Activated naive CD4-positive, alpha-beta T cell treated with anti-CD3 and anti-CD28 coated beads for 36 hours (primary cell): ENCODE results near the gene KCNQ5. TPM values are rescaled to one million over a fixed set of nuclear protein-coding genes. Genes with fewer than 3 reads are reported as not detected.
"Not testable (repeated sequence)": the region's sequence is repeated elsewhere in the genome, so short reads cannot be mapped to it uniquely, and the experiment has no call there.

Source experiments
- CTCF ChIA-PET: fragments of 350-600 bp; sonication (Branson Sonifier 250); formaldehyde crosslinking; loops from one replicate; lab custom pipeline; 2021; ENCODE audit warnings: antibody characterized with exemption; lab: Charles Lee
- DNase-seq: peaks from one replicate; pipeline ENCODE4 v3.0.0-alpha.2; 2020
- H3K27ac Mint-ChIP-seq: one replicate; pipeline ENCODE4 v1.8.0; 2021; ENCODE audit warnings: mild to moderate bottlenecking, mixed read lengths
- H3K27me3 Mint-ChIP-seq: one replicate; pipeline ENCODE4 v1.8.0; 2021; ENCODE audit warnings: low read depth, mixed read lengths
- H3K36me3 Mint-ChIP-seq: one replicate; pipeline ENCODE4 v1.8.0; 2021; ENCODE audit warnings: low read depth, mixed read lengths
- H3K4me1 Mint-ChIP-seq: one replicate; pipeline ENCODE4 v1.8.0; 2021; ENCODE audit warnings: low read depth, mixed read lengths
- H3K4me3 Mint-ChIP-seq: one replicate; pipeline ENCODE4 v1.8.0; 2021; ENCODE audit warnings: mild to moderate bottlenecking, moderate library complexity, mixed read lengths
- H3K9me3 Mint-ChIP-seq: one replicate; pipeline ENCODE4 v1.8.0; 2021; ENCODE audit warnings: mixed read lengths
- intact Hi-C: fragments of 100-400 bp; cut with micrococcal nuclease; formaldehyde crosslinking; loops from one replicate; pipeline ENCODE4 v1.15.1; 2023
- total RNA-seq, 2 experiments: library from RNA; stranded (reverse); gene quantifications; one replicate each; pipeline ENCODE4 v1.2.3, GENCODE V29; 2021

Gene KCNQ5
- total RNA-seq, 2 experiments from 2014 or later: 11.8 to 12.0 TPM

- H3K27me3 Mint-ChIP-seq: no peaks in the 10 kb centered on the region
- no peaks in the 10 kb centered on the region for H3K9me3 Mint-ChIP-seq
- CTCF ChIA-PET: interaction anchor here (0.7 kb wide), 1 partner anchor 393 kb away, joined by 4 read pairs; no protein-coding TSS in a partner anchor
- H3K4me3 Mint-ChIP-seq: no peak overlapping the region
- no peak for DNase-seq
- peaks cover 7% of the 10 kb centered on the region for H3K4me1 Mint-ChIP-seq
- intact Hi-C loops: no loop called here
- peaks cover 2% of the 10 kb centered on the region for H3K36me3 Mint-ChIP-seq
- H3K27ac Mint-ChIP-seq: no peak overlapping the region
Observed at GRCh38 chr6:72864799-72865198, 242.9 kb downstream of the KCNQ5 start.

GRCh38 chr6:72865467-72865866 lies 243.6 kb downstream of the KCNQ5 start:
- H3K27me3 Mint-ChIP-seq: no peaks in the 10 kb centered on the region
- DNase-seq: no peak
- CTCF ChIA-PET: no interaction called here
- no peak overlapping the region for H3K4me3 Mint-ChIP-seq
- peaks cover 7% of the 10 kb centered on the region for H3K4me1 Mint-ChIP-seq
- no peaks in the 10 kb centered on the region for H3K9me3 Mint-ChIP-seq
- peaks cover 2% of the 10 kb centered on the region for H3K36me3 Mint-ChIP-seq
- intact Hi-C loops: no loop called here
- H3K27ac Mint-ChIP-seq: no peak overlapping the region

GRCh38 chr6:72869621-72870020 lies 247.8 kb downstream of the KCNQ5 start:
- H3K36me3 Mint-ChIP-seq: peaks cover 2% of the 10 kb centered on the region
- H3K27me3 Mint-ChIP-seq: no peaks in the 10 kb centered on the region
- H3K27ac Mint-ChIP-seq: no peak overlapping the region
- no peaks in the 10 kb centered on the region for H3K4me1 Mint-ChIP-seq
- intact Hi-C loops: no loop called here
- CTCF ChIA-PET: no interaction called here
- no peaks in the 10 kb centered on the region for H3K9me3 Mint-ChIP-seq
- H3K4me3 Mint-ChIP-seq: no peak overlapping the region
- no peak for DNase-seq

GRCh38 chr6:72873433-72873832 lies 251.6 kb downstream of the KCNQ5 start:
- no peaks in the 10 kb centered on the region for H3K27me3 Mint-ChIP-seq
- H3K9me3 Mint-ChIP-seq: no peaks in the 10 kb centered on the region
- H3K4me1 Mint-ChIP-seq: no peaks in the 10 kb centered on the region
- no peak overlapping the region for H3K27ac Mint-ChIP-seq
- no peaks in the 10 kb centered on the region for H3K36me3 Mint-ChIP-seq
- CTCF ChIA-PET: interaction anchor here (1.0 kb wide), 1 partner anchor 14 kb away, joined by 3 read pairs; no protein-coding TSS in a partner anchor
- intact Hi-C loops: no loop called here
- no peak overlapping the region for H3K4me3 Mint-ChIP-seq
- no peak for DNase-seq

GRCh38 chr6:72876256-72876655 lies 254.4 kb downstream of the KCNQ5 start:
- Mint-ChIP-seq H3K27me3 (no peaks in the 10 kb centered on the region), H3K27ac (no peak overlapping the region), H3K4me1 (no peaks in the 10 kb centered on the region), H3K4me3 (no peak overlapping the region), H3K36me3 (no peaks in the 10 kb centered on the region), H3K9me3 (no peaks in the 10 kb centered on the region)
- CTCF ChIA-PET: no interaction called here
- DNase-seq: no peak
- intact Hi-C loops: no loop called here

- Mint-ChIP-seq H3K4me3 (no peak overlapping the region), H3K27ac (no peak overlapping the region), H3K4me1 (no peaks in the 10 kb centered on the region), H3K36me3 (peaks cover 12% of the 10 kb centered on the region), H3K9me3 (peaks cover 15% of the 10 kb centered on the region), H3K27me3 (no peaks in the 10 kb centered on the region)
- DNase-seq: no peak
- intact Hi-C loops: no loop called here
- CTCF ChIA-PET: no interaction called here
Observed at GRCh38 chr6:72886170-72886569, 264.3 kb downstream of the KCNQ5 start.

- CTCF ChIA-PET: no interaction called here
- H3K27me3 Mint-ChIP-seq: no peaks in the 10 kb centered on the region
- intact Hi-C loops: no loop called here
- H3K4me3 Mint-ChIP-seq: no peak overlapping the region
- peaks cover 17% of the 10 kb centered on the region for H3K9me3 Mint-ChIP-seq
- H3K27ac Mint-ChIP-seq: no peak overlapping the region
- no peaks in the 10 kb centered on the region for H3K4me1 Mint-ChIP-seq
- DNase-seq: no peak
- H3K36me3 Mint-ChIP-seq: peaks cover 8% of the 10 kb centered on the region
Observed at GRCh38 chr6:72890233-72890632, 268.4 kb downstream of the KCNQ5 start.

GRCh38 chr6:72890671-72891070 lies 268.8 kb downstream of the KCNQ5 start:
- DNase-seq: no peak
- Mint-ChIP-seq H3K9me3 (peaks cover 15% of the 10 kb centered on the region), H3K4me1 (no peaks in the 10 kb centered on the region), H3K36me3 (peaks cover 5% of the 10 kb centered on the region), H3K4me3 (no peak overlapping the region), H3K27me3 (no peaks in the 10 kb centered on the region), H3K27ac (no peak overlapping the region)
- CTCF ChIA-PET: no interaction called here
- intact Hi-C loops: no loop called here

- CTCF ChIA-PET: interaction anchor here (1.0 to 1.8 kb wide), 2 partner anchors 237 to 277 kb away, joined by 3 to 4 read pairs; no protein-coding TSS in a partner anchor
- Mint-ChIP-seq H3K27ac (no peak overlapping the region), H3K9me3 (peaks cover 8% of the 10 kb centered on the region), H3K27me3 (no peaks in the 10 kb centered on the region), H3K4me1 (no peaks in the 10 kb centered on the region), H3K36me3 (peaks cover 9% of the 10 kb centered on the region), H3K4me3 (no peak overlapping the region)
- intact Hi-C loops: no loop called here
- DNase-seq: no peak
Observed at GRCh38 chr6:72892901-72893300, 271.0 kb downstream of the KCNQ5 start.

GRCh38 chr6:72894091-72894490 lies 272.2 kb downstream of the KCNQ5 start:
- Mint-ChIP-seq H3K9me3 (peaks cover 16% of the 10 kb centered on the region), H3K4me1 (no peaks in the 10 kb centered on the region), H3K27me3 (no peaks in the 10 kb centered on the region), H3K4me3 (no peak overlapping the region), H3K27ac (no peak overlapping the region), H3K36me3 (peaks cover 17% of the 10 kb centered on the region)
- CTCF ChIA-PET: interaction anchor here (1.8 kb wide), 1 partner anchor 278 kb away, joined by 4 read pairs; no protein-coding TSS in a partner anchor
- intact Hi-C loops: no loop called here
- no peak for DNase-seq

- H3K9me3 Mint-ChIP-seq: peaks cover 17% of the 10 kb centered on the region
- H3K27ac Mint-ChIP-seq, CTCF ChIA-PET, H3K4me1 Mint-ChIP-seq, intact Hi-C loops, H3K4me3 Mint-ChIP-seq, DNase-seq, H3K27me3 Mint-ChIP-seq: not testable (repeated sequence)
- peaks cover 21% of the 10 kb centered on the region for H3K36me3 Mint-ChIP-seq
Observed at GRCh38 chr6:72898313-72898712, 276.4 kb downstream of the KCNQ5 start.

GRCh38 chr6:72905705-72906478 lies 284.0 kb downstream of the KCNQ5 start:
- H3K27me3 Mint-ChIP-seq: no peaks in the 10 kb centered on the region
- DNase-seq: no peak
- CTCF ChIA-PET: no interaction called here
- H3K27ac Mint-ChIP-seq: no peak overlapping the region
- H3K9me3 Mint-ChIP-seq: no peaks in the 10 kb centered on the region
- peaks cover 3% of the 10 kb centered on the region for H3K36me3 Mint-ChIP-seq
- intact Hi-C loops: no loop called here
- no peak overlapping the region for H3K4me3 Mint-ChIP-seq
- H3K4me1 Mint-ChIP-seq: peaks cover 6% of the 10 kb centered on the region
